NCI-H128 (cell line): Measurements from ENCODE around the gene TSPAN33.
"Not testable (repeated sequence)": the region's sequence is repeated elsewhere in the genome, so short reads cannot be mapped to it uniquely, and the experiment has no call there.

Source experiments
- DNase-seq: peaks from one replicate; lab custom pipeline; 2025; ENCODE audit not compliant: unreplicated experiment; lab: John Stamatoyannopoulos, UW

TSPAN33 gene

DNA sequence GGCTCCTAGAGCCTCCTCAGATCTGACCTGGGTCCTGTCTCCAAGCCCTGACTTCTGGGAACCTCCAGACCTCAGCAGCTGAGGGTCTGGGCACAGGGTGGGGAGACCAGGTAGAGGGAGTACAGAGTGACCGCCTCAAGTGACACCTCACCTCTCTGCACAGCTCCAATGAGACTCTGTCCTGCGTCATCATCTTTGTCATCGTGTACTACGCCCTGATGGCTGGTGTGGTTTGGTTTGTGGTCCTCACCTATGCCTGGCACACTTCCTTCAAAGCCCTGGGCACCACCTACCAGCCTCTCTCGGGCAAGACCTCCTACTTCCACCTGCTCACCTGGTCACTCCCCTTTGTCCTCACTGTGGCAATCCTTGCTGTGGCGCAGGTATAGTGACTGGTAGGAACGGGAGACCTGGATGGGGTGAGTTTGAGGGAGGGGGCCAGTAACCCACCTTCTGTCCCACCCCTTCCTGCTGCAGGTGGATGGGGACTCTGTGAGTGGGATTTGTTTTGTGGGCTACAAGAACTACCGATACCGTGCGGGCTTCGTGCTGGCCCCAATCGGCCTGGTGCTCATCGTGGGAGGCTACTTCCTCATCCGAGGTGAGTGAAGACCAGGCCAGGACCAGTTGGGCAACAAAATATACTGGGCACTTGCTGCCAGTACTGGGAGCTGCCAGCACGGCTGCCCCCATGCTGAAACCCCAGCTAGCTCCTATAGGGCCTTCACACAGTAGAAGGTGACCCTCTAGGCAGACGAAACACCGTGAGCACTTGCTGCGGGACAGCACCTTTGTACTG is 61.7 kb downstream of the TSPAN33 start:
- no peak for DNase-seq

DNA sequence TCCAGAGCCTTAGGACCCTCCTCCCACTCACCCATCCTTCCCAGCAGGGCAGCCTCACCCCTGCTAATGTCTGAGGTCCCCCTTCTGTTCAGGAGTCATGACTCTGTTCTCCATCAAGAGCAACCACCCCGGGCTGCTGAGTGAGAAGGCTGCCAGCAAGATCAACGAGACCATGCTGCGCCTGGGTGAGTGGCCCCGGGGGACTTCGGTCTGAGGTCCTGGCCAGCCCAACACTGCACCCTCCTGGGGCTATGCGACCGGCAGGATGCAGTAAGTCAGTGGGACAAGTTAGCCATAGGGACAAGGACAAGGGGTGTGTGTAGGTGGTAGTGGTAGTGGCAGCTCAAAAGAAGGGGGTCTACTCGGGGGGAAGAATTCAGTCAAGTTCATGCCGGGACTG is 64.2 kb downstream of the TSPAN33 start:
- DNase-seq, result no peak

DNA sequence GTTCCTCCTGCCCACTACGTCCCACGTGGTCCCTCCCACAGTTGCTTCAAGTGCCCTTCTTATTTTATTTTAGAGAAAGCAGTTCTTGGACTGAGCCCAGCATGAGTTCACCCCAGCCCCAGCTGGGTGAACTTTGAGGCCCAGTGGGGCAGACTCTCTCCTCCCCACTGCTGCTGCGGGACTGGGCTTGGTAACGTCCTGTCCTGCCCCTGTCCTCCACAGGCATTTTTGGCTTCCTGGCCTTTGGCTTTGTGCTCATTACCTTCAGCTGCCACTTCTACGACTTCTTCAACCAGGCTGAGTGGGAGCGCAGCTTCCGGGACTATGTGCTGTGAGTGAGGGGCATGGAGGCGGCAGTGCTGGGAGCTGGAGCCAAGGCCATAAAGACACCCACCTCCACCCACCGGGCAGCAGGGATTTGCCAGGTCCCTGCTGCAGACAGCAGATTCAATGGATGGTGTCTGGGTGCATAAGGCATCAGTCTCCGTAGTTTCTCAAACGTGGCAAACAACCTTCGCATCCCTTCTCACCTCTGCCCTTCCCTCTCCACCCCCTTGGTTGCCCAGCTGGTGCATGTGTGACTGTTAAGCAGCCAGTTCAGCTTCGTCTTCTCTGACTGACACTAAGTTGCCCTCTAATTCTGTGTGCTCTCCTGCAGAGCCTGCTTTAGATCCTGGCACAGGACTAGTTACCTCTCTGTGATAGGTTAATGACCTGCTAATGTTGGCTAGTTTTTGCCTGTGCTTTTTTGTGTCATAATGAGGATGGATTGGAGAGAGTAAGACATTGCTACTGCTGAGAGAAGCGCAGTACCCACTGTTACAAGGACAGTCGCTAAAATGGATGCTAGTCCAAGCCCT is 64.8 kb downstream of the TSPAN33 start:
- DNase-seq, result no peak

DNA sequence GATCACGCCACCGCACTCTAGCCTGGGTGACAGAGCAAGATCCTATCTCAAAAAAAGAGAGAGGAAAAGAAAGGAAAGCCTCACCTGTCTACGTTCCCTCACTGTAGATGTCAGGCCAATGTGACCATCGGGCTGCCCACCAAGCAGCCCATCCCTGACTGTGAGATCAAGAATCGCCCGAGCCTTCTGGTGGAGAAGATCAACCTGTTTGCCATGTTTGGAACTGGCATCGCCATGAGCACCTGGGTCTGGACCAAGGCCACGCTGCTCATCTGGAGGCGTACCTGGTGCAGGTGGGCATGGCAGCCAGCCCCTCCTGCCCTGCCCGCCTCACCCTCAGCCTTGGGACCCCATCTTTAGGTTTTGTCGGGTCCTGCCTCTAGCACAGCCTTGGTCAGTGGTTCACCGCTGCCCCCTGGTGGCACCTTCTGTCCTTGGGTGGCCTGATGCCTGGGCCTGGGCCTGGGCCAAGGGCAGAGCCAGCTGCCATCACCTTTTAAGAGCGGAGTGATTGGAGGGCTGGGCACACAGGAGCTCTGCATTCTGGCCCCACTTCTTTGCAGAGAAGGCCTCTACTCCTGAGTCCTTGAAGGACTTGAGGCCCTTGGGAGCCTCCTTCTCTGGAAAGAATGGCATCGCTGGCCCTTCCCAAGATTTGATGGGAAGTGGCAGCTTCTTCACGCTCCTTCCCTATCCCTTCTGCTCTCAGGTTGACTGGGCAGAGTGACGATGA is 65.9 kb downstream of the TSPAN33 start:
- no peak for DNase-seq

DNA sequence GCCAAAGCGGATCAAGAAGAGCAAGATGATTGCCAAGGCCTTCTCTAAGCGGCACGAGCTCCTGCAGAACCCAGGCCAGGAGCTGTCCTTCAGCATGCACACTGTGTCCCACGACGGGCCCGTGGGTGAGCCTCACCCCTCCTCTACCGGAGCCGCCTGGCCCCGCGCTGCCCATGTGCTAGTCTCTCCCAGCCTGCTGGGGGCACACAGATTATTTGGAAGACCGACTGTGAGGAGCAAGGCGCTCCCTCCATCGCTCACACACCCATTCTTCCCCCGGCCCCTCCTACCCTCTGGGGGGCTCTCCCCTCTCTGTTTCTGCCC is 66.4 kb downstream of the TSPAN33 start:
- DNase-seq, result no peak

DNA sequence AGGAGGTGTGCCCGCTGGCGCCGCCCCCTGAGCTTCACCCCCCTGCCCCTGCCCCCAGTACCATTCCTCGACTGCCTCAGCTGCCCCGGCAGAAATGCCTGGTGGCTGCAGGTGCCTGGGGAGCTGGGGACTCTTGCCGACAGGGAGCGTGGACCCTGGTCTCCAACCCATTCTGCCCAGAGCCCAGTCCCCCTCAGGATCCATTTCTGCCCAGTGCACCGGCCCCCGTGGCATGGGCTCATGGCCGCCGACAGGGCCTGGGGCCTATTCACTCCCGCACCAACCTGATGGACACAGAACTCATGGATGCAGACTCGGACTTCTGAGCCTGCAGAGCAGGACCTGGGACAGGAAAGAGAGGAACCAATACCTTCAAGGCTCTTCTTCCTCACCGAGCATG is 67.6 kb downstream of the TSPAN33 start:
- no peak for DNase-seq

DNA sequence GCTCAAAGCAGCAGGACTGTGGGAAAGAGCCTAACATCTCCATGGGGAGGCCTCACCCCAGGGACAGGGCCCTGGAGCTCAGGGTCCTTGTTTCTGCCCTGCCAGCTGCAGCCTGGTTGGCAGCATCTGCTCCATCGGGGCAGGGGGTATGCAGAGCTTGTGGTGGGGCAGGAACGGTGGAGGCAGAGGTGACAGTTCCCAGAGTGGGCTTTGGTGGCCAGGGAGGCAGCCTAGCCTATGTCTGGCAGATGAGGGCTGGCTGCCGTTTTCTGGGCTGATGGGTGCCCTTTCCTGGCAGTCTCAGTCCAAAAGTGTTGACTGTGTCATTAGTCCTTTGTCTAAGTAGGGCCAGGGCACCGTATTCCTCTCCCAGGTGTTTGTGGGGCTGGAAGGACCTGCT is 68.1 kb downstream of the TSPAN33 start:
- no peak for DNase-seq

DNA sequence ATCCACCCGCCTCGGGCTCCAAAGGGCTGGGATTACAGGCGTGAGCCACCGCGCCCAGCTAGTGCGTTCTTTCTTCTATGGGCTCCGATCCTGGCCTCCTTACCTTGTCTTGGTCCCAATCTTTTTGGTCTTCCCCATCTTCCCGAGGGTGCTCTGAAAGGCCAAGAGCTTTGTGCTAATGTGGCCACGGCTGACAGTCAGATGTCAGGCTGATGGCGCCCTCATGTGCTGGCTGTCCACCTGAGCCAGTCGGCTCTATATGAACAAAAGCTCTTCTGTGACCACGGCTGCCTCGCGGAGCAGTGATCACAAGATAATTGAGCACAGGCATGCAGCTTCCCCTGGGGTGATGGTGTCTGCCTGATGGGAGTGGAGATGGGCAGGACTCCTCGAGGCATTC is 69.3 kb downstream of the TSPAN33 start:
- no peak for DNase-seq

DNA sequence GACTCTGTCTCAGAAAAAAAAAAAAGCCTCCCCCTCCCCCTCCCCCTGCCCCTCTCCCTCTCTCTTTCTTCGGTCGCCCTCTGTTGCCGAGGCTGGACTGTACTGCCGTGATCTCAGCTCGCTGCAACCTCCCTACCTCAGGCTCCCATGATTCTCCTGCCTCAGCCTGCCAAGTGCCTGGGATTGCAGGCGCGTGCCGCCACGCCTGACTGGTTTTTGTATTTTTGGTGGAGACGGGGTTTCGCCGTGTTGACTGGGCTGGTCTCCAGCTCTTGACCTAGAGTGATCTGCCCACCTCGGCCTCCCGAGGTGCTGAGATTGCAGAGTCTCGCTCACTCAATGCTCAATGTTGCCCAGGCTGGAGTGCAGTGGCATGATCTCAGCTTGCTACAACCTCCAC is 71.2 kb downstream of the TSPAN33 start:
- DNase-seq, result not testable (repeated sequence)

DNA sequence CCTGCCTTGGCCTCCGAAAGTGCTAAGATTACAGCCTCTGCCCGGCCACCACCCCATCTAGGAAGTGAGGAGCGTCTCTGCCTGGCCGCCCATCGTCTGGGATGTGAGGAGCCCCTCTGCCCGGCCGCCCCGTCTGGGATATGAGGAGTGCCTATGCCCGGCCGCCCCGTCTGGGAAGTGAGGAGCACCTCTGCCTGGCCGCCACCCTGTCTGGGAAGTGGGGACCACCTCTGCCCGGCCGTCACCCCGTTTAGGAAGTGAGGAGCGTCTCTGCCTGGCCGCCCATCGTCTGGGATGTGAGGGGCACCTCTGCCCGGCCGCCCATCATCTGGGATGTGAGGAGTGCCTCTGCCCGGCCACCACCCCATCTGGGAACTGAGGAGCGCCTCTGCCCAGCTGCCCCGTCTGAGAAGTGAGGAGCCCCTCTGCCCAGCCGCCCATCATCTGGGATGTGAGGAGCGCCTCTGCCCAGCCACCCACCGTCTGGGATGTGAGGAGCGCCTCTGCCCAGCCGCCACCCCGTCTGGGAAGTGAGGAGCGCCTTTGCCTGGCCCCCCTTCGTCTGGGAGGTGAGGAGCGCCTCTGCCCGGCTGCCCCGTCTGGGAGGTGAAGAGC is 71.7 kb downstream of the TSPAN33 start:
- DNase-seq, result not testable (repeated sequence)

DNA sequence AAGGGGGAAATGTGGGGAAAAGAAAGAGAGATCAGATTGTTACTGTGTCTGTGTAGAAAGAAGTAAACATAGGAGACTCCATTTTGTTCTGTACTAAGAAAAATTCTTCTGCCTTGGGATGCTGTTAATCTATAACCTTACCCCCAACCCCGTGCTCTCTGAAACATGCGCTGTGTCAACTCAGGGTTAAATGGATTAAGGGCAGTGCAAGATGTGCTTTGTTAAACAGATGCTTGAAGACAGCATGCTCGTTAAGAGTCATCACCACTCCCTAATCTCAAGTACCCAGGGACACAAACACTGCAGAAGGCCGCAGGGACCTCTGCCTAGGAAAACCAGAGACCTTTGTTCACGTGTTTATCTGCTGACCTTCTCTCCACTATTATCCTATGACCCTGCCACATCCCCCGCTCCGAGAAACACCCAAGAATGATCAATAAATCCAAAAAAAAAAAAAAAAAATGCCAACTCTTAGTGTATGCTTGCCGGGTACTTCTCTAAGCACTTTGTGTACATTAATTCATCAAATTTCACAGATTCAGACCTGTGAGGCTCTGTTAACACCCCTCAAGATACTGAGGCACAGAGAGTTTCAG is 72.4 kb downstream of the TSPAN33 start:
- DNase-seq, result not testable (repeated sequence)

DNA sequence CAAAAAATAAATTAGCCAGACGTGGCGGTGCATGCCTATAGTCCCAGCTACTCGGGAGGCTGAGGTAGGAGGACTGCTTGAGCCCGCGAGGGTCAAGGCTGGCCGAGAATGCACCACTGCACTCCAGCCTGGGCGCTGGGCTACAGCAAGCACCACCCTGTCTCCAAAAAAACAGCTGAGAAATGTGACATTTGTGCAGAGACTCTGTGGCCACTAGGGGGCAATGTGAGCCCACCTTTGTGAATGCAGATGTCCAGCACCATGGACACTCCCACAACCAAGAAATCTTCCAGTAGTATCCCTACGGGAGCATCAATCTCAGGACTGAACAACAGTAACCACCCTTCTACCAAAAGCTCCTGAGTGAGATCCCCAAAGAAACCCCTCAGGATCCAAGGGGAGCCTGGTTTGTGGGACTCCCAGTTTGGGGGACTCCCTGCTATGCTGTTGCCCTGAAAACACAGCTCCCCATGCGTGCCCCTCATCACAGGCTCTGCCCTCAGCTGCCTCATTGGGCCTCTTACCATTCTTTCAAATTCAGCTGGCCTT is 74.1 kb downstream of the TSPAN33 start:
- peak; percentile 80 for DNase-seq

DNA sequence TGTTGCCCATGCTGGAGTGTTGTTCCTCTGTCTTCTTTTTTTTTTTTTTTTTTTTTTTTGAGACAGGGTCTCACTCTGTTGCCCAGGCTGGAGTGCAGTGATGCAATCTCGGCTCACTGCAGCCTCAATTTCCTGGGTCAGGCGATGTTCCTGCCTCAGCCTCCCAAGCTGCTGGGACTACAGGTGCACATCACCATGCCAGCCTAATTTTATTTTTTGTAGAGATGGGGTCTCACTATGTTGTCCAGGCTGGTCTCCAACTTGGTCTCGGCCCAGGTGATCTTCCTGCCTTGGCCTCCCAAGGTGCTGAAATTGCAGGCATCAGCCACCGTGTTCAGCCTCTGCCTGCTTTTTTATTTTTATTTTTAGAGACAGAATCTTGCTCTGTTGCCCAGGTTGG is 74.7 kb downstream of the TSPAN33 start:
- DNase-seq, result not testable (repeated sequence)
